NCI-H774 (cell line): Measurements from ENCODE around the gene SCAP.

Experiments
- DNase-seq: peaks from one replicate; lab custom pipeline; 2025; lab: John Stamatoyannopoulos, UW

Gene SCAP

DNA sequence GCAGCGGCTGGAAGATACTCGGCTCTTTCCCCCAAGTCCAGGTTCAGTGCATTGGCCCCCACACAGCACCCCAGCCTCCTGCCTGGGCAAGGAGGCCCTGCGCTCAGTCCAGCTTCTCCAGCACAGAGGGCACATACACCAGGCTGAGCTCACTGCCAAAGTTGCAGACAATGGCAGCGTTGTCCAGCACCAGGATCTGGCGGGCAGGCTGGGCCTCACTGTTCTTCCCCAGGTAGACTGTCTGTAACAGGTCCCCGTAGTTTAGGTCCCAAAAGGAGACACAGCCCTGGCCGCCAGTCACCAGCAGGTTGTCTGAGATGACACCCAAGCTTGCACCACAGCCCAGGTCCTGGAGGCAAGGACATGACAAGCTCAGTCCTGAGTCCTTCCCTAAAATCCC is 62.0 kb downstream of the SCAP start:
- no peak for DNase-seq

DNA sequence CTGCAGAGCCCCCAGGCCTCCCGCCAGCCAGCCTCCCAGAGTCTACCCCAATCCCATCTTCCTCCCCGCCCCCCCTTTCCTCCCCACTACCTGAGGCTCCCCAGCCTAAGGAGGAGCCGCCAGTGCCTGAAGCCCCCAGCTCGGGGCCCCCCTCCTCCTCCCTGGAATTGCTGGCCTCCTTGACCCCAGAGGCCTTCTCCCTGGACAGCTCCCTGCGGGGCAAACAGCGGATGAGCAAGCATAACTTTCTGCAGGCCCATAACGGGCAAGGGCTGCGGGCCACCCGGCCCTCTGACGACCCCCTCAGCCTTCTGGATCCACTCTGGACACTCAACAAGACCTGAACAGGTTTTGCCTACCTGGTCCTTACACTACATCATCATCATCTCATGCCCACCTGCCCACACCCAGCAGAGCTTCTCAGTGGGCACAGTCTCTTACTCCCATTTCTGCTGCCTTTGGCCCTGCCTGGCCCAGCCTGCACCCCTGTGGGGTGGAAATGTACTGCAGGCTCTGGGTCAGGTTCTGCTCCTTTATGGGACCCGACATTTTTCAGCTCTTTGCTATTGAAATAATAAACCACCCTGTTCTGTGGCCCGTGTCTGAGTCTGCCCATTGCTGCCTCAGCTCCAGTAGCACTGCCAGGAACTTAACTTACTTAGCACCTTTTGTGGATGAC is 62.8 kb downstream of the SCAP start:
- no peak for DNase-seq

DNA sequence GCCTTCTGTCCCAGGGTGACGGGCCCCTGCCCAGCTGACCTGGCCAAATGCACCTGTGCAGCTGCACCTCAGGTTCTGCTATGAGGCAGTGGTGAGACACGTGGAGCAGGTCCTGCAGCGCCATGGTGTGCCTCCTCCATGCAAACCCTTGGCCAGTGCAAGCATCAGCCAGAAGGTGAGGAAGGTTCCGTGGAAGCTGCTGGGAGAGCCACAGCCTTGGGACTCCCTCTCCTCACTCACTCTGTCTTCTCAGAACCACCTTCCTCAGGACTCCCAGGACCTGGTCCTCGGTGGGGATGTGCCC is 63.3 kb downstream of the SCAP start:
- no peak for DNase-seq

DNA sequence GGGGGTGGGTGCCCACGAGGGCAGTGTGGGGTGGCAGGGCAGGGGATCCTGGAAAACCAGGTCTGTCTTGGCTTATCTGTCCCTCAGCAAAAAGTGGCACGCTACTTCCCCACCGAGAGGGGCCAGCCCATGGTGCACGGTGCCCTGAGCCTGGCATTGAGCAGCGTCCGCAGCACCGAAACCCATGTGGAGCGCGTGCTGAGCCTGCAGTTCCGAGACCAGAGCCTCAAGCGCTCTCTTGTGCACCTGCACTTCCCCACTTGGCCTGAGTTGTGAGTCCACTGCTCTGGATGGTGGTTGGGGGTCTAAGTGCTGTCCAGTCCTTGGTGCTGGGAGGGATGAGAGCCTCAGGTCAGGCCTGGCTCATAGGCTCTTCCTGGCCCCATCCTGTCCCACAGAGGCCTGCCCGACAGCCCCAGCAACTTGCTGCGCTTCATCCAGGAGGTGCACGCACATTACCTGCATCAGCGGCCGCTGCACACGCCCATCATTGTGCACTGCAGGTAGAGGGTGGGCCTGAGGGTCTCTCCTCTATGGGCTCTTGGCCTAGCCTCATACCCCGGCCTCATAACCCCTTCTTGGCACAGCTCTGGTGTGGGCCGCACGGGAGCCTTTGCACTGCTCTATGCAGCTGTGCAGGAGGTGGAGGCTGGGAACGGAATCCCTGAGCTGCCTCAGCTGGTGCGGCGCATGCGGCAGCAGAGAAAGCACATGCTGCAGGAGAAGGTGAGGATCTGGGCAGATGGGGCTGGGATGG is 63.9 kb downstream of the SCAP start:
- DNase-seq = no peak

DNA sequence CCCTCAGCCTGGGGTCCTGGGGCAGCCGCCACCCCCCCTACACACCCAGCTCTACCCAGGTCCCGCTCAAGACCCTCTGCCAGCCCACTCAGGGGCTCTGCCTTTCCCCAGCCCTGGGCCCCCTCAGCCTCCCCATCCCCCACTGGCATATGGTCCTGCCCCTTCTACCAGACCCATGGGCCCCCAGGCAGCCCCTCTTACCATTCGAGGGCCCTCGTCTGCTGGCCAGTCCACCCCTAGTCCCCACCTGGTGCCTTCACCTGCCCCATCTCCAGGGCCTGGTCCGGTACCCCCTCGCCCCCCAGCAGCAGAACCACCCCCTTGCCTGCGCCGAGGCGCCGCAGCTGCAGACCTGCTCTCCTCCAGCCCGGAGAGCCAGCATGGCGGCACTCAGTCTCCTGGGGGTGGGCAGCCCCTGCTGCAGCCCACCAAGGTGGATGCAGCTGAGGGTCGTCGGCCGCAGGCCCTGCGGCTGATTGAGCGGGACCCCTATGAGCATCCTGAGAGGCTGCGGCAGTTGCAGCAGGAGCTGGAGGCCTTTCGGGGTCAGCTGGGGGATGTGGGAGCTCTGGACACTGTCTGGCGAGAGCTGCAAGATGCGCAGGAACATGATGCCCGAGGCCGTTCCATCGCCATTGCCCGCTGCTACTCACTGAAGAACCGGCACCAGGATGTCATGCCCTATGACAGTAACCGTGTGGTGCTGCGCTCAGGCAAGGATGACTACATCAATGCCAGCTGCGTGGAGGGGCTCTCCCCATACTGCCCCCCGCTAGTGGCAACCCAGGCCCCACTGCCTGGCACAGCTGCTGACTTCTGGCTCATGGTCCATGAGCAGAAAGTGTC is 64.7 kb downstream of the SCAP start:
- DNase-seq = no peak

DNA sequence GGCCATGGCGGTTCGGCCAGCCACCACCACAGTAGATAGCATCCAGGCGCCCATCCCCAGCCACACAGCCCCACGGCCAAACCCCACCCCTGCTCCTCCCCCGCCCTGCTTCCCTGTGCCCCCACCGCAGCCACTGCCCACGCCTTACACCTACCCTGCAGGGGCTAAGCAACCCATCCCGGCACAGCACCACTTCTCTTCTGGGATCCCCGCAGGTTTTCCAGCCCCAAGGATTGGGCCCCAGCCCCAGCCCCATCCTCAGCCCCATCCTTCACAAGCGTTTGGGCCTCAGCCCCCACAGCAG is 65.4 kb downstream of the SCAP start:
- DNase-seq = no peak

DNA sequence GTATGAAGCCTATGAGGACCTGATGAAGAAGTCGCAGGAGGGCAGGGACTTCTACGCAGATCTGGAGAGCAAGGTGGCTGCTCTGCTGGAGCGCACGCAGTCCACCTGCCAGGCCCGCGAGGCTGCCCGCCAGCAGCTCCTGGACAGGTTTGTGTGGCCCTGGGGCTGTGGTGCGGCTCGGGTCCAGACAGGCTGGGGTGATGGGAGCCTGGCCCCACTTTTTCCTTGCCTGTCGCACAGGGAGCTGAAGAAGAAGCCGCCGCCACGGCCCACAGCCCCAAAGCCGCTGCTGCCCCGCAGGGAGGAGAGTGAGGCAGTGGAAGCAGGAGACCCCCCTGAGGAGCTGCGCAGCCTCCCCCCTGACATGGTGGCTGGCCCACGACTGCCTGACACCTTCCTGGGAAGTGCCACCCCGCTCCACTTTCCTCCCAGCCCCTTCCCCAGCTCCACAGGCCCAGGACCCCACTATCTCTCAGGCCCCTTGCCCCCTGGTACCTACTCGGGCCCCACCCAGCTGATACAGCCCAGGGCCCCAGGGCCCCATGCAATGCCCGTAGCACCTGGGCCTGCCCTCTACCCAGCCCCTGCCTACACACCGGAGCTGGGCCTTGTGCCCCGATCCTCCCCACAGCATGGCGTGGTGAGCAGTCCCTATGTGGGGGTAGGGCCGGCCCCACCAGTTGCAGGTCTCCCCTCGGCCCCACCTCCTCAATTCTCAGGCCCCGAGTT is 65.9 kb downstream of the SCAP start:
- DNase-seq = no peak

DNA sequence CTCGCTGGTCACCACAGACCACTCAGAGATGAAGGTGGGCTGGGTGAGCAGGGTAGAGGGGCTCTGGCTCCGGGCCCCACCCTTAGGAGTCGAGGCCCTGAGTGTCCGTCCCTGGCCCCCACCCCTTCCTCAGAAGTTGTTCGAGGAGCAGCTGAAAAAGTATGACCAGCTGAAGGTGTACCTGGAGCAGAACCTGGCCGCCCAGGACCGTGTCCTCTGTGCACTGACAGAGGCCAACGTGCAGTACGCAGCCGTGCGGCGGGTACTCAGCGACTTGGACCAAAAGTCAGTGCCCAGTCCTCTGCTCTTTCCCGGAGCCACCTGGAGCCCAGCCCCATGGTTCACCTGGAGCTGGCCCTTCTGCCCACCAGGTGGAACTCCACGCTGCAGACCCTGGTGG is 66.5 kb downstream of the SCAP start:
- DNase-seq = no peak

DNA sequence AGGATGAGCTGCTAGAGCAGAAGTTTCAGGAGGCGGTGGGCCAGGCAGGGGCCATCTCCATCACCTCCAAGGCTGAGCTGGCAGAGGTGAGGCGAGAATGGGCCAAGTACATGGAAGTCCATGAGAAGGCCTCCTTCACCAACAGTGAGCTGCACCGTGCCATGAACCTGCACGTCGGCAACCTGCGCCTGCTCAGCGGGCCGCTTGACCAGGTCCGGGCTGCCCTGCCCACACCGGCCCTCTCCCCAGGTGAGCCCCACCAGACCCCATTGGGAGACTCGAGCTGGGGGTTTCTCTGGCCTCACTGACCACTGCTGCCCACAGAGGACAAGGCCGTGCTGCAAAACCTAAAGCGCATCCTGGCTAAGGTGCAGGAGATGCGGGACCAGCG is 66.9 kb downstream of the SCAP start:
- DNase-seq = no peak

DNA sequence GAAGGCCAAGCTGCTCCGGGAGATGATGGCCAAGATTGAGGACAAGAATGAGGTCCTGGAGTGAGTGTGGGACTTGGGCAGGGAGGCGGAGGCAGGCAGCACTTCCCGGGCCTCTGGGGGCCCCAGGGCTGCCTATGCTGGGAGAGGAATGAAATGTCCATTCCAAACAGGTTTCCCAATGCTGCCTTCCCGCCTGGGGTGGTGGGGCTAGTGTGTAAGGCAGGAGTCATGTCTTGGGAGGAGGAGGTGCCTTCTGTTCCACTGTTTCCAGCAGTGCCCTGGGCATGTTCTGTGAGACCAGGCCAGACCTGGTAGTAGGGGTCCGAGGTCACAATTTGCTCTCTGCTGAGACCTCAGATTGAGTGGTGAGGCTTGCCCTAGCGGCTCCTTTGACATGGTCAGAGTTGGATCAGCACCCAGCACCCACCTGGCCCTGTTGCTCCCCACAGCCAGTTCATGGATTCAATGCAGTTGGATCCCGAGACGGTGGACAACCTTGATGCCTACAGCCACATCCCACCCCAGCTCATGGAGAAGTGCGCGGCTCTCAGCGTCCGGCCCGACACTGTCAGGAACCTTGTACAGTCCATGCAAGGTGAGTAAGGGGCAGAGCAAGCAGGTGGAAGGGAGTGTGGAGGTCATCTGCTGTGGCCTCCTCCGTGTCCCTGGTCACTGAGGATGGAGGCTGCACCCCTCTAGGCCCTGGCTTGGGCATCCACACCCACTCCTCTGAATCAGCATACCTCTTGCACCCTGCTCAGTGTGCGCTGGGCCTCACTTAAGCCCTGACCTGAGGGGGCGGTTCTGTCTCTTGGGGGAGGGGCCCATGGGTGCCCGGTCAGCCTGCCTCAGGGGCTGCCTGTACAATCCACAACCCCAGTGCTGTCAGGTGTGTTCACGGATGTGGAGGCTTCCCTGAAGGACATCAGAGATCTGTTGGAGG is 67.6 kb downstream of the SCAP start:
- DNase-seq = no peak

DNA sequence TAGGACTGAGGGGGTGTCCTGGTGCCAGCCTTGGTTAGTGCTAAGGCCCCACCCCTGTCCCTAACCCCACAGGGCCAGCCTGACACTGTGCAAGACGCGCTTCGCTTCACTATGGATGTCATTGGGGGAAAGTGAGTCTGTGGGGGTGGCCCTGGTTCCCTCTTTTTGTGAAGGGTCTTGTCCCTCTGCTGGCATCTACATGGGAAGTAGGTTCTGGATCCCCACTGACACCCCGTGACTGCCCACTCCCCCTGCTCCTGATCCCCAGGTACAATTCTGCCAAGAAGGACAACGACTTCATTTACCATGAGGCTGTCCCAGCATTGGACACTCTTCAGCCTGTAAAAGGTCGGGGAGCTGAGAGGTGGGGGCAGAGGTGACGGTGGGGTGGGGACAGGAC is 68.5 kb downstream of the SCAP start:
- DNase-seq = no peak

DNA sequence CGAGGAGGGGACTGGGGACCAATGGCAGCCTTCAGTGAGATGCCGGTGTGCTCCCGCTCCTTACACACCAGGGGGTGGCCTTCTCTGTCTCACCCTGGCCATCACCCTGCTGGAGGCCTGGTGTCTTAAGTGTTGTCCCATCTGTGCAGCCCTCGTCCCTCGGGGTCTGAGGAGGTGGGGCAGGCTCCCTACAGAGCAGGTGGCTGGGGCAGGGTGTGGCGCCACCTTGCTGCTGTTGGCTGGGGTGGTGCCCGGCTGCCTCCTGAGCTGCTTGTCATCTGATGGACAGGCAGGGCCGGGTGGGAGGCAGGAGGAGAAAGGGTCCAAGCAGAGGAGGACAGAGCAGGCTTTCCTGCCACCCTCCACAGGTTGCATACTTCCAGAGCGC is 69.0 kb downstream of the SCAP start:
- DNase-seq = no peak

DNA sequence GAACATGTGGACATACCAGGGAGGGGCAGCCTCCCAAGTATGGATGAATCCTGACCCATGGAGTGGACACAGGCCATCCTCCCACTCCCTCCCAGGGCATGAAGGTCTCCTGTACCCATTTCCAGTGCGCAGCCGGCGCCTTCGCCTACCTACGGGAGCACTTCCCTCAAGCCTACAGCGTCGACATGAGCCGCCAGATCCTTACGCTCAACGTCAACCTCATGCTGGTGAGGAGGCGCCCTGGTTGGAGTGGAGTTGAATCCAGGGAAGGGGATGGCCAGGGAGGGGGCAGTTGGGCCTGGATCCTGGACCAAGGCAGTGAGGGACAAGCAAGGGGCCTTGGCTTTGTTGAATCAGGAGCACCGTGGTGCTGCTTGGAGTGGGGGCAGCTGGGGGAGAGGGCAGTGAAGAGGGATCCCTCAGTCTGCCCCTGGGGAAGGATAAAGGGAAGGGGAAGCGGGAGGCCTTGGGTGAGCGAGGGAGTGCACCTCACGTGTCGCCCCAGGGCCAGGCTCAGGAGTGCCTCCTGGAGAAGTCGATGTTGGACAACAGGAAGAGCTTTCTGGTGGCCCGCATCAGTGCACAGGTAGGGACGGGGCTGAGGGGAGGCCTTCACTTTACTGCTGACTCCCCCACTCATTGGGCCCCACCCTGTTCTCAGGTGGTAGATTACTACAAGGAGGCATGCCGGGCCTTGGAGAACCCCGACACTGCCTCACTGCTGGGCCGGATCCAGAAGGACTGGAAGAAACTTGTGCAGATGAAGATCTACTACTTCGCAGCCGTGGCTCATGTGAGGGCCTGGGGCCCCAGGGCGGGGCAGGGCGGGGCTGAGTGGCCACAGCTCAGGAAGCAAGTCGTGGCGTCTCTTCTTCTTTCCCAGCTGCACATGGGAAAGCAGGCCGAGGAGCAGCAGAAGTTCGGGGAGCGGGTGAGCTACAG is 69.7 kb downstream of the SCAP start:
- no peak for DNase-seq

DNA sequence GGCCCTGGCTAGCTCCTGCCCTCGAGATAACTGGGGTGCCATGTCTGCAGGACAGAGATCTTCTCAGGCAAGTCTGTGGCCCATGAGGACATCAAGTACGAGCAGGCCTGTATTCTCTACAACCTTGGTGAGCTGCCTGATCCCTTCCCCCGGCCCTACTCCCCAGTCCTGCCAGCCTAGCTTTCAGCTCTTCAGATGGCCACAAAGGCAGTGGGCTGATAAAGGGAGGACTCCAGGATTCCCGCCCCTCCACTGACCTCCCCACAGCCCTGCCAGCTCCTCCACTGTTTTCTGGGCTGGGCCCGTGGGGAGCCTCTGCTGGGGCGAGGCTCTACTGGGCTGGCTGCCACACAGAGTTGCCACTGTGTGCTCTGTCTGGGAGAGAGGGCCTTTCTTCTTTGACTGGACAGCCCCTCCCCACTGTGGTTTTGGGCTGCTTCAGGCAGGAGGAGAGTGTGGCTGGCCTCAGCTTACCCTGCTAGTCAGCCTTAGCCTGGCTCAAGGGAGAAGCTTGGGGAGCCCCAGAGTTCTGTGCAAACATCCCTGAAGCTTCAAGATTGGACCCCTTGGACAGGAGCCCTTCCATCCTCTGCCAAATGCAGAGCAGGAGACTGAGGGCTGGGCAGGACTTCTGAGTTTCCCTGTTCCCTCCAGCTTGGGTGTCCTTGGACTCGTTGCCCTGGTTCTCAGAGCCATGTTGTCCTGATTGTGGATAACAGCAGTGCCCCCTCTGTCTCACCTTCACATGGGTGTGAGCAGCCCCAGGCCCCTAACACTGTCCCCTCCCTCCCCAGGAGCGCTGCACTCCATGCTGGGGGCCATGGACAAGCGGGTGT is 70.6 kb downstream of the SCAP start:
- DNase-seq = no peak

DNA sequence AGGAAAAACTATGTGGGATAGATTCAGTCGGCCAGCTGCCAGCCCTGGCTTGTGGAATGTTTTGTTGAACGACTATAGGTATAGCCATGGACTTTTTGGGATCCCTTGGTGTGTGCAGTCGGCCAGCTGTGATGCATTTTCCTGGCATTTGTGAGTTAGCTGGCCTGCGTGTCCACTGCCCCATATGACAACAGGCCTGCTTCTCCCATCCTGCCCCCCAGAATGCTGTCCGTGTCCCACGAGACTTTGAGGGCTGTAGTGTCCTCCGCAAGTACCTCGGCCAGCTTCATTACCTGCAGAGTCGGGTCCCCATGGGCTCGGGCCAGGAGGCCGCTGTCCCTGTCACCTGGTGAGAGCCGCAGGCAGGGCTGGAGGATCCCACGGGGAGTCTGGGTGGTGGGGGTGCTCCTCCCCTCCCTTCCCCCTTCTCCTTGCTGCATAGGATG is 71.3 kb downstream of the SCAP start:
- DNase-seq = no peak

DNA sequence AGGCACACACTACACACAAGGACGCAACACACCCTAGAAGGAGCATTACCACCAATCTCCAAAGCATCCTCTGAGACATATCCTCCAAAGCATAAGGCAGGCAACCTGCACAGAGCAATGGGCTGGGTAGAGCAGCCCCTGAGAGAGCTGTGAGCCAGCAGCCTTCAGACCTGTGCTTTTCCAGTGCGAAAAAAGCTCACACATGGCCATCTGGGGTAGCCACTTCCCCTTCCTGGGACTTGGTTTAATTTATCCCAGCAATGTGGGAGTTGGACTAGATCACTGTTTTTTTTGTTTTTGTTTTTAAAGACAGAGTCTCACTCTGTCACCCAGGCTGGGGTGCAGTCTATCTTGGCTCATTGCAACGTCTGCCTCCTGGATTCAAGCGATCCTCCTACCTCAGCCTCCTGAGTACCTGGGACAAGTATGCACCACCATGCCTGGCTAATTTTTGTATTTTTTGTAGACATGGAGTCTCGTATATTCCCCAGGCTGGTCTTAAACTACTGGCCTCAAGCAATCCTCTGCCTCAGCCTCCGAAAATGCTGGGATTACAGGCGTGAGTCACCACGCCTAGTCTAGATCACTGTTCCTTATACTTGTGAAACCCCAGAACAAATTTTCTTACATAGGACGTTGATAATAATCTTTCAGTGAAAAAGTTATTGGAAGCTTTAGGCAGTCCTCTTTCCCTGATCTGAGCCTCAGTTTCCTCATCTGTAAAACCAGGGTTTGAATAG is 76.0 kb downstream of the SCAP start:
- DNase-seq = no peak

DNA sequence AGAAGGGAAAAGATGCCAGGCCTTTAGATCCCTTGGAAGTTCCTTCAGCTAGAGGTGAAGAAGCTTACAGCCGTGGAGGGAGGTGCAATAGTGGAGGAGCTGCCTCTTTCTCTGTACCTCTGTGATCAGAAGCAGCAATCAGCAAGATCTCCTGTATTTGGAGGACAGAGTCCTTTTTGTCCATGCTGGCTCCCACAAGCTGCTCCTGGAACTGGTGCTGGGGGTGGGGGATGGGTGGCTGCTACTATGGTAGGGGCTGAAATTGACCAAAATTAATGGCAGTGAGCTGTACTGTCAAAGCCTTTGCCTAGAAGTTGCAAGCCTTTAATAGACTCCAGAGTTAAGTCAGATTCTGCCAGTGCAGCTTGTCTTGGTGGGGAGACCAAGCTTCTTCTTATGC is 76.7 kb downstream of the SCAP start:
- no peak for DNase-seq

DNA sequence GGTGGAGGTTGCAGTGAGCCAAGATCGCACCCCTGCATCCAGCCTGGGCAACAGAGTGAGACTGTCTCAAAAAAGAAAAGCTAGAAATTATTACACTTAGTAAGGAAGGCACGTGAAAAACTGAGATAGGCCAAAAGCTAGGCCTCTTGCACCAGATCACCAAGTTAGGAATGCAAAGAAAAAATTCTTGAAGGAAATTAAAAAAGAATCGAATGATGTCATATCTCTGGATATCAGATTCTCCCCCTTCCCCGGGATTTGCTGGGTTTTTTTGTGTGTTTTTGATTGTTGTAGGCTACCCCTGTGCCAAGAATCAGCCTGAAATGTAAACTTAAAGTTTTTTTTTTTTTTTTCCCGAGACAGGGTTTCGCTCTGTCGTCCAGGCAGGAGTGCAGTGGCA is 77.5 kb downstream of the SCAP start:
- no peak for DNase-seq

DNA sequence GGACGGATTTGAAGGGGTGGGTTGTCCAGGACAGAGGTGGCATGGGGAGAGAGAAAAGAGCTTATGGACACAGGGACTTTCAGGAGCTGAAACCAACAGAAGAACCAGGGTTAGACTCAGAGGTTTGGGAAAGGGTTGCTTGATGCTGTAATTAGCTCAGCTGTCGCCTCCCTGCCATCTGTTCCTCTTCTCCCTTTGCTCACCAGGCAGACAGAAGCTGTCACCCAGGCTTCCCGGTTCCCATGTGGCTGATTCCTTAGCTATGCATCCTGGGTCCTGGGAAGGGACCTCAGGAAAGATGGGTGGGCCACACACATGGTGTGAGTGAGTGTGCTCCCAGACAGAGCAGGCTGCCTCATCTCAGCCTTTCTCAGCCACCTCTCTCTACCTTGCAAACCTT is 80.9 kb downstream of the SCAP start:
- no peak for DNase-seq
